Measurements from ENCODE around the gene NDRG2. TPM values are rescaled to one million over a fixed set of nuclear protein-coding genes. Genes with fewer than 3 reads are reported as not detected.

Gene NDRG2
- total RNA-seq, 4 donors from 2014 or later = 111 to 563 (median 200) TPM

GRCh38 chr14:21053184-21054122, 28.6 kb upstream of the NDRG2 start:
- Histone ChIP-seq H3K27ac (no peak overlapping the region), H3K4me3 (no peak overlapping the region), H3K9me3 (no peaks in the 10 kb centered on the region), H3K27me3 (no peaks in the 10 kb centered on the region), H3K36me3 (no peaks in the 10 kb centered on the region), H3K4me1 (no peaks in the 10 kb centered on the region)
- intact Hi-C loops (cut with DNase I; ENCODE audit: low total_unique reads) = no loop called here
- DNase-seq = no peak
- no peak for TF ChIP-seq POLR2A (IDR thresholded peaks at IDR 0.05)
- TF ChIP-seq, protein P1, sequence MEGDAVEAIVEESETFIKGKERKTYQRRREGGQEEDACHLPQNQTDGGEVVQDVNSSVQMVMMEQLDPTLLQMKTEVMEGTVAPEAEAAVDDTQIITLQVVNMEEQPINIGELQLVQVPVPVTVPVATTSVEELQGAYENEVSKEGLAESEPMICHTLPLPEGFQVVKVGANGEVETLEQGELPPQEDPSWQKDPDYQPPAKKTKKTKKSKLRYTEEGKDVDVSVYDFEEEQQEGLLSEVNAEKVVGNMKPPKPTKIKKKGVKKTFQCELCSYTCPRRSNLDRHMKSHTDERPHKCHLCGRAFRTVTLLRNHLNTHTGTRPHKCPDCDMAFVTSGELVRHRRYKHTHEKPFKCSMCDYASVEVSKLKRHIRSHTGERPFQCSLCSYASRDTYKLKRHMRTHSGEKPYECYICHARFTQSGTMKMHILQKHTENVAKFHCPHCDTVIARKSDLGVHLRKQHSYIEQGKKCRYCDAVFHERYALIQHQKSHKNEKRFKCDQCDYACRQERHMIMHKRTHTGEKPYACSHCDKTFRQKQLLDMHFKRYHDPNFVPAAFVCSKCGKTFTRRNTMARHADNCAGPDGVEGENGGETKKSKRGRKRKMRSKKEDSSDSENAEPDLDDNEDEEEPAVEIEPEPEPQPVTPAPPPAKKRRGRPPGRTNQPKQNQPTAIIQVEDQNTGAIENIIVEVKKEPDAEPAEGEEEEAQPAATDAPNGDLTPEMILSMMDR (IDR thresholded peaks at IDR 0.05) = no peak

GRCh38 chr14:21050597-21050996, 25.7 kb upstream of the NDRG2 start:
- H3K27me3 ChIP-seq = no peaks in the 10 kb centered on the region
- no peak overlapping the region for H3K27ac ChIP-seq
- no peak for DNase-seq
- H3K36me3 ChIP-seq = no peaks in the 10 kb centered on the region
- intact Hi-C loops (cut with DNase I; ENCODE audit: low total_unique reads) = no loop called here
- H3K4me3 ChIP-seq = no peak overlapping the region
- no peaks in the 10 kb centered on the region for H3K9me3 ChIP-seq
- H3K4me1 ChIP-seq = no peaks in the 10 kb centered on the region
- TF ChIP-seq, protein P1 (IDR thresholded peaks at IDR 0.05) = no peak
- no peak for TF ChIP-seq POLR2A (IDR thresholded peaks at IDR 0.05)

DNA sequence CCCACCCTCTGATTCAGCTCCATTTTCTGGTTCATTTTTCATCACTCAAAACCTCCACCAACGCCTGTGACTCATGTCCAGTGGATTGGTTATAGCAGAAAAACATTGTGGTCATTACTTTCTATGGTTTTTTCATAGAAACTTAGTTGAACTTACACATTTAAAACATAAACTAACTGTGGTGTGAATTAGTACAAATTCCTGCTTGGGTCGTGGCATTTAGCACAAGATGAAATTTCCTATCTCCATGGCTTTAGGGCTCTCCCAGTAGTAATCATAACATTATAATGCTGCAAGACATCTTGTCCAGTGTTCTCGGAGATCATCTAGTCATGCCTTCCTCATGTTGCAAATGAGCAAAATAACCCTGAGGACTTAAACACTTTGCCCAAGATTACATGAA, 24.4 kb upstream of the NDRG2 start:
- Histone ChIP-seq H3K27me3 (no peaks in the 10 kb centered on the region), H3K4me3 (no peak overlapping the region), H3K9me3 (no peaks in the 10 kb centered on the region), H3K36me3 (no peaks in the 10 kb centered on the region), H3K27ac (no peak overlapping the region), H3K4me1 (no peaks in the 10 kb centered on the region)
- TF ChIP-seq POLR2A (IDR thresholded peaks at IDR 0.05) = no peak
- TF ChIP-seq, protein P1 (IDR thresholded peaks at IDR 0.05) = no peak
- DNase-seq = no peak
- intact Hi-C loops (cut with DNase I; ENCODE audit: low total_unique reads) = no loop called here

- no peak for TF ChIP-seq POLR2A (IDR thresholded peaks at IDR 0.05)
- TF ChIP-seq, protein P1 (IDR thresholded peaks at IDR 0.05) = no peak
- H3K4me1 ChIP-seq = no peaks in the 10 kb centered on the region
- no peaks in the 10 kb centered on the region for H3K36me3 ChIP-seq
- H3K9me3 ChIP-seq = no peaks in the 10 kb centered on the region
- H3K4me3 ChIP-seq = no peak overlapping the region
- no peak for DNase-seq
- intact Hi-C loops (cut with DNase I; ENCODE audit: low total_unique reads) = no loop called here
- H3K27ac ChIP-seq = no peak overlapping the region
- no peaks in the 10 kb centered on the region for H3K27me3 ChIP-seq
Observed at GRCh38 chr14:21048638-21049037, 23.8 kb upstream of the NDRG2 start.

- no peak overlapping the region for H3K27ac ChIP-seq
- intact Hi-C loops (cut with DNase I; ENCODE audit: low total_unique reads) = no loop called here
Observed at GRCh38 chr14:21047378-21047781, 22.5 kb upstream of the NDRG2 start.

More at GRCh38 chr14:21047378-21047781, 22.5 kb upstream of the NDRG2 start:
- TF ChIP-seq, protein P1 (IDR thresholded peaks at IDR 0.05) = no peak
- no peak for TF ChIP-seq POLR2A (IDR thresholded peaks at IDR 0.05)
- H3K27me3 ChIP-seq = no peaks in the 10 kb centered on the region
- H3K4me1 ChIP-seq = no peaks in the 10 kb centered on the region
- H3K4me3 ChIP-seq = no peak overlapping the region
- H3K36me3 ChIP-seq = no peaks in the 10 kb centered on the region
- H3K9me3 ChIP-seq = no peaks in the 10 kb centered on the region
- no peak for DNase-seq
